GM19468 (cell line): Measurements from ENCODE around the gene L2HGDH.
"Not testable (repeated sequence)": the region's sequence is repeated elsewhere in the genome, so short reads cannot be mapped to it uniquely, and the experiment has no call there.

Experiments used
- ATAC-seq: cut with Tn5 transposase; IDR thresholded peaks from one replicate; pipeline ENCODE4 v1.9.1; 2021; ENCODE audit warnings: mild to moderate bottlenecking, moderate library complexity, moderate number of reproducible peaks; ENCODE audit not compliant: unreplicated experiment; ENCODE audit errors: extremely low read depth

L2HGDH gene

DNA sequence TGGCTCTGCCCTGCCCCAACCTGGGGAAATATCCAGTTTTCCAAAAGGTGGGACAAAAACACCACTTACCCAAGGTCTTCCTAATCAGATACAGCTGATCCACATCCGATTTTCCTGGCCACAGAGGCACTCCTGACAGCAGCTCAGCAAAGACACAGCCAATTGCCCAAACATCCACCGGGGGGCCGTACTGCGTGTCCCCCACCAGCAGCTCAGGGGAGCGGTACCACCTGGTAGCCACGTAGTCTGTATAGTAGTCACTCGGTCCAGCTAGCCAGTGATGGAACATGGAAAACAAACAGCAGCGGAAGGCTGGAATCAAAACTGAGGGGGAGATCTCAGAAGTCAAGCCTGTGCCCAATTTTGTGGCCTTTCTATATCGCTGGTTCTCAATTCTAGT lies 28.9 kb upstream of the L2HGDH start:
- ATAC-seq: no peak

DNA sequence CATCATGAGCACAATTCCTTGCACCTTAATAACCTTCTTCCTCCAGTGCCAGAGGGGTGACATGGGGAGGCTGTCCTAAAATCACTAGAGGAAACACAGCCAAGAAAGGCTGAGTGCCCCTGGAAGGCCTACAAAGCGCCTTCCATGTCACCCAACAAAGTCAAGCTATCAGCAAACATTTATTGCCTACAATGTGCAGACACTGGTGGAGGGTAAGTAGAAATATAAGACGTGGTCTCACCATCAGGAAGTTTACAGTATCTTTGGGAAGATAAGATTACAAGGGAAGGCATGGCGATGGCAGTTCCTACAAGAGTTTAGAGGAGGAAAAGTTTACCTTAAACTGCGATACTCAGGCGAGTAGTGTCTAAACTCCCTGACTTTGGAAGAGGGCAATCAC lies 28.0 kb upstream of the L2HGDH start:
- no peak for ATAC-seq

DNA sequence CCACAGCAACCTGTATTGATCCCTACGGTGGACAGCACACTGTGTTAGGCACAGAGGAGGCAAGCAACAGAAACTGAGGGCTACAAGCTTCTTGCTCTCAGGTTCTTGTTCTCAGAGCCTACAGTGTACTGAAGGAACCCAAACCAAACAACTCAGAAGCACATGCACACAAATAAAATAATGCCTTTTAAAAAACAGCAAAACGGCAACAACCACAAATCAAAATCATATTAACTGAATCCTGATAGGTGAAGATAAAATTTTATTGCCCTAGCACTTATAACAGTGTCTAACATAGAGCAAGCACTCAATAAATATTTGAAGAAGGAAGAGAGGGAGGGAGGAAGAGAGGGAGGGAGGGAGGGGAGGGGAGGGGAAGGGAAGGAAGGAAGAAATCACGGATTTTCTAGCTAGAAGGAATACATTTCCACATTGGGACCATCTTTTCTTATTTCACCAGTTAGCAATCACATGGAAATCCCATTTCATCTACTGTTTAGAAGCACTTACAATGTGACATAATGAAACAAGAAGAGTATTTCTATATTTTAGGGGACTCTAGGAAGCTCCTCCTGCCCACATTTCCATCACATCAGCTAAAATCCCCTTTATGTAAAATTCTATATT lies 27.3 kb upstream of the L2HGDH start:
- ATAC-seq: no peak

DNA sequence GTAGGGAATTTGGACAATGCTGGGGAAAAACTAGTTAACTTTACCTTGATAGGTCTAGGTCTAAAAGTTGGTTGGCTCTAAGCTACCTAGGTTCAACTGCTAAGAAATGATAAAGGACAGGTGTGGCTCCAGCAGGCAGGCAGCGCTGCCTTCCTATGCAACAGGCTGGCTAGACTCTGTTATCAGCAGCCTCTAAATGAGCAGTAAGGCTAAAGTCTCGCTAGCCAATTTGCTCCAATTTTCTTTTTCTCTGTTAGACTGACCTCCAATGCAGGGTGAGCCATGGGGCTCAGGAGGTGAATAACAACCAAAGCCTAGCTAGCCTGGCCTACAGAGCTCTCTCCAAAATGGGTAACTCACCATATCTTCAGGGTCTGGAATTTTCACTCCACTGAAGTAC lies 26.6 kb upstream of the L2HGDH start:
- ATAC-seq: no peak

DNA sequence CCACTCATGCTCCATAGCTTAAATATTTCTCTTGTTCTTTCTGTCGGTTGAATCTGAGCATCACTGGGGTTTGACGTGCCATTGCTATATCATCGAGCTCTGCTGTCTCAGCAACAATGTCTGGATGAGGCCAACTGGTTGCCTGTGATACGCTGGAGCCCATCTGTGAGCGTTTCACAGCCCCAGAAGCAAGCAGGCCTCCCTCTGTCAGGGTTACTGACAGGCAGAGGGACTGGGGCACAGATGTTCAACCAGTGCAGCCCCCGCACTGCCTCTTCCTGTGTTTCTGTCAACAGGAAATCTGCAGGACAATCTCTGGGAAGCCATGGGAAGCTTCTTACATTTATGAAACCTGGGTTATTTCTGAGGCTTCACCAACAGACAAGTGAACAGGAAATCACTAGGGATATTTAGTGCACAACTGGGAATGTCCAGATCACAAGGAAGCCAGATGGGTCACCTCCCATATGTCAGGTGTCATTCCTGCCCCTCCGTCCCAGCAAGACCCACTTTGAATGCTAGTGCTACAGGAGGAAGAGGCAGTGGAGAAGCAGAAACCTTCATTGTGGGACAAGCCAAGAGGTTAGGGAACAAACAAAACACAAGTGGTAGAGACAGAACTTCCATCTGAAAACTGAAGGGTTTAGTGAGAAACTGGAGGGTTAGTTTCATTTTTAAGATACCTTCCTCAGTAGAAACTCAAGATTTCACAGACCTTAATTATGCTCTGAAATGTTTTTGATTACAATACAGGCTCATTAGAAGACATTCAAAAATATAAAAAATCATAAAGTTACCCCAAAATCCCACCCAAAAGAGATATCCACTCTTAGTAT lies 24.2 kb upstream of the L2HGDH start:
- ATAC-seq: no peak

DNA sequence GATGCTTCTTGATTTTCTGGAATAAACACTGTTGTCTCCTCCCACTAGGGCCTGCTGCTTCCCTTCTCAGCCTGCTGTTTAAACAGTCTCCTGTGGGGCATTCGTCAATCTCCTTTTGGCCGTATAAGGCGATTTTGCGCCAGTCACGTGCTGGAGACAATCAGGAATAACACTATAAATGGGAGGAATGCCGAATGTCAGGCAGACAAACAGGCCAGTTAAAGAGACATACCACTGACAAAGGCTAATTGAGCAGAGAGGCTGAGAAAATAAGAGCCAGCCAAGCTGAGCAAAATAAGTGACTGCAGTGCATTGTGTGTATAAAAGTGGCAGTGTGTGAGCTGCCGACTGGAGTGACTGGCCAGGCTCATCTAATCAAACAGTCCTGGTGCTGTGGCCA lies 23.4 kb upstream of the L2HGDH start:
- ATAC-seq: no peak

DNA sequence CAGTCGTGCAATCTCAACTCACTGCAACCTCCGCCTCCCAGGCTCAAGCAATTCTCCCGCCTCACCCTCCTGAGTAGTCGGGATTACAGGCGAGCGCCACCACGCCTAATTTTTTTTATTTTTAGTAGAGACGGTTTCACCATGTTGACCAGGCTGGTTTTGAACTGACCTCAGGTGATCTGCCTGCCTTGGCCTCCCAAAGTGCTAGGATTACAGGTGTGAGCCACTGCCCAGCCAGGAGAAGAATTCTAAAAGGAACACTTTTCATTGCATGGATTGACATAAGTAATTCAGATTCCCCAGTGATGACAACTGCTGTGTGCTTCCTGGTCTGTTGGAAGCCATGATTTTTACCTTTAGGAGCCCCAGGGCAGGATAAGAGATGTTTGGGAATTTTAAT lies 22.2 kb upstream of the L2HGDH start:
- no peak for ATAC-seq

DNA sequence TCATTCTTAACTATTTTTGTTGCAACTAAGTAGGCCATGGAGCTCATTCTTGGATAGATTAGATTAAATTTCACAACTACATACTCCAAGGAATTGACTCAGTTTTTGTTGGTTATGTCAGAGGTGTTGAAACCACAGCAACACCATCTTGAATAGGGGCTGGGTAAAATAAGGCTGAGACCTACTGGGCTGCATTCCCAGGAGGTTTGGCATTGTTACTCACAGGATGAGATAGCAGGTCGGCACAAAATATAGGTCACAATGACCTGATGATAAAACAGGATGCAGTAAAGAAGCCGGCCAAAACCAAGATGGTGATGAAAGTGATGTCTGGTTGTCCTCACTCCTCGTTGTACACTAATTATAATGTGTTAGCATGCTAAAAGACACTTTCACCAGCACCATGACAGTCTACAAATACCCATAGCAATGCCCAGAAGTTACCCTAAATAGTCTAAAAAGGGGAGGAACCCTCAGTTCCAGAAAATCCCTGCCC lies 21.0 kb upstream of the L2HGDH start:
- no peak for ATAC-seq

DNA sequence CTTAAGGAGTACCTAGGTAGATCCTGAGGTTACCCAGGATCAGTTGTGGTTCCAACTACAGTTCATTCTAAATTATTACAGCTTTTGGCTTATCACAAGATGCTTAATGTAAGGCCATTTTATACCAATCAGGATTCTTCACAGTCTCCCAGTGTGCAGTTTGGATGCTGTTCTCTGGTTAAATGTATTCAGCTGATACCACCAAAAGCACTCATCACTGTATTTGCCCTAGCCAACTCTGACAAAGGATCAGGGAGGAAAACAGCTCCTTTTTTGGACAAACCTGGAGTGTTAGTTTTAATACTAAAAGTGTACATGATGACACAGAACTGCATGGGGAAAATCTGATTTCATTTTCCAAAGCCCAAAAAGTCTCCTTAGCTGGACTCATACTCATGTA lies 19.6 kb upstream of the L2HGDH start:
- no peak for ATAC-seq

DNA sequence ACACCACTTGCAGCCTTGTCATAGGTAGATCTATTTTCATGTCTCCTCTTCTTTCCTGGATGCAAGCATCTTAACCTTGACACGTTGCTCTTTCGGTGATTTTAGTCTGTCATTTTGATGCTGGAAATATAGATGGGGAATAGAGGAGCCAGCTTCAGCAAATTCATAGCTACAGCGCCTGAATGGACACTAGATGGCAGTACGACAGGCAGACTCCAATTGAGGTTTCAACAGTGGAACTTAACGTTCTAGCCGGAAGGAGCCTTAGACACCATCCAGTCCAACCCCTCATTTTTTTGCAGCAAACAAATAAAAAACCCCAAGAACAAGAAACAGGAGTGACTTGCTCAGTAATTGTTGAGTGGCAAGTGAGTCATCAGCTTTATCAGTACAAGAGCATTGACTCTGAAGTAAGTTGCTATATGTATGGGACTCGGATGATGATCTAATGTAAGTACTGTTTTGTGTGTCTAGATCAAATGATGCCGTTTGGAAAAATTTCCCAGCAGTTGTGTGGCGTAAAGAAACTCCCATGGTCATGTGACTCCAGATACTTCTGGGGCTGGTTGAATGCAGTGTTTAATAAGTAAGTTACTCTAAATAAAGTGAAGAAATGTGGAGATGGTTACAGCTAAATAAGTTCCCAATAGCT lies 9.1 kb upstream of the L2HGDH start:
- ATAC-seq: peak; percentile 72

DNA sequence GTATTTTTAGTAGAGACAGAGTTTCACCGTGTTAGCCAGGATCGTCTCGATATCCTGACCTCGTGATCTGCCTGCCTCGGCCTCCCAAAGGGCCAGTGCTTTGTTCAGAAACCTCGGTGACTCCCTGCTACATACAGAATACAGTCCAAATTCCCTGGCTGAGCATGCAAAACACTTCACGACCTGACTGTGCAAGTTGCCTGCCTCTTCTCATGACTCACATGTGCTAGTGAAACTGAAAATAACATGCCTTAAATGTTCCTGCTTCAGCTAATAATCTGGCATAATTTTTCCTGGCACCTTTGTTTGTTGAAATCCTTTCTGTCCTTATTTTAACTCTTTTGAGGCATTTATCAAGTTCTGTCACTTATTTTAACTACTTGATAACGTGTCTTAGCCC lies 8.3 kb upstream of the L2HGDH start:
- ATAC-seq: no peak

DNA sequence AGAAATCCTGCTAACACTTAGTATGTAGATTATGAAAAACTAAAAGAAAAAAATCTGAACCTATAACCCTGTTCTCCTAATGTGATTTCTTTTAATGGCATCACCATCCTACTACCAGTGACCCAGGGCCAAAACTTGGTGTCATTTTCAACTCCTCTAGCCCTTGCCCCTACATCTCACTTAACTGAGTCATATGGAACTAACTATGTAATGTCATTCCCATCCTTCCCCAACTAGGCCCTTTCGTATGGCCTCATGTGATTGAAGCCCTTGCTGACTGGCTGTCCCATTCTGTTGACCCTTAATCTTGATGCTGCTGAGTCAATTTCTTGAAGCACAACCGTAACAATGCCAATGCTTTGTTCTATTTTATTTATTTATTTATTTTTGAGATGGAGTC lies 7.7 kb upstream of the L2HGDH start:
- no peak for ATAC-seq

DNA sequence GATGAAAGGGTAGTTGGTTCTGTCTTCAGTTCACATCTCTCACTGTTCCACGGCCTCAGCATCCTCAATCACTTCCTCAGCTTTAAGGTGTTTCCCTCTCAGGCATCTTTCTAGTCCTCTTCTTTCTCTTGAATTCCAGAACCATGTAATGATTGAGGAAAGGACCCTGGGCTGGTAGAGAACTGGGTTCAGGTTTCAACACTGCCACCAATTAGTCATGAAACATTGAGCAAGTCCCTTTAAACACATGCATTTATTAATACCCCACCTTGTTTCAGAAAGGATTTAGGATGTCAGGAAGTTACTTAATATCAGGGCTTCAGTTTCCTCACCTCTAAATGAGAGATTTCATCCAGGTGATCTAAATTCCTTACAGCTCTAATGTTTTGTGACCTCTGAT lies 7.3 kb upstream of the L2HGDH start:
- ATAC-seq: no peak

DNA sequence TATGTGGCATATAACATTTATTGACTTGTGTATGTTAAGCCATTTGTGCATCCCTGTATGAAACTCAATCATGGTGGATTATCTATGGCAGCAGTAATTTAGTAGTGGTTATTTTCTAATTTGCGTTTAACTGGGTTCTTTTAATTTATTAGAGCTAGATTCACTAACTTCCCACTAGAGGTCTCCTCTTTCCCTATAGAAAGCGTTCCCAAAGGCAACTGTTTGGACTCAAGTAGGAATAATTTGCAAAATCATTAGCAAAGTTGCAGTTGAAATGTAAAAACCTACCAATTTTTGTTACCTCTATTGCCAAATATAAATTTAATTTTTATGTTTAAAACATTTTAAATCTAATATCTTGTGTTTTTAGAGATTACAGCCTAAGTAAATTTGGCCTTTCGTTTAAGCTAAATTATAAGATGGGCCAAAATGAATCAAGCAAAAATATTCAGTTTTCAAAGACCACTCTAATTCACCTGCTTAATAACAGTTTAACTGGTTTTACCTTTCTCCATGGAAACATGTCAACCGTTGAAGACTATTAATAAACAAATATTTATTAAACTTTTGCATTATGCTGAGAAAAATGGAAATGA lies 6.1 kb upstream of the L2HGDH start:
- ATAC-seq: no peak

DNA sequence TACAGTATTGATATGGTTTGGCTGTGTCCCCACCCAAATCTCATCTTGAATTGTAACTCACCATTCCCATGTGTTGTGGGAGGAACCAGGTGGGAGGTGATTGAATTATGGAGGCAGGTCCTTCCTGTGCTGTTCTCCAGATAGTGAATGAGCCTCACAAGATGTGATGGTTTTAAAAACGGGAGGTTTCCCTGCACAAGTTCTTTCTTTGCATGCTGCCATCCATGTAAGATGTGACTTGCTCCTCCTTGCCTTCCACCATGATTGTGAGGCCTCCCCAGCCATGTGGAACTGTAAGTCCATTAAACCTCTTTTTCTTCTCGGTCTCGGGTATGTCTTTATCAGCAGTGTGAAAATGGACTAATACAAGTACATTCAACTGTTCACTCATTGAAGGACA lies 2.1 kb upstream of the L2HGDH start:
- not testable (repeated sequence) for ATAC-seq

DNA sequence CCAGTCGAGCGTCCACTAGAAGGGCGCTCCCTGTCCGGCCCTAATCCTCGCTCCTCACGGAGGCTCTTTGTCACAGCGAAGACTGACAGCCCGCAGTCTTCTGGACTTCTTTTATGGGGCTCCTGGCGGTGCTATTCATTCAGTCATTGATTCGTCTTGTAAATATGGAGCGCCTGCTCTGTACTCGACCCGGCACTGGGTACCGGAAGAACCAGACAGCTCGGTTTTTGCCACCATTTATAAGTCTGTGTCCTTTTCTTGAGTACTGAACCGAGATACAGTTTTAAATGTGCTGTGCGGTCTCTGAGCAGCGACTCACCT lies 665 bp upstream of the L2HGDH start:
- no peak for ATAC-seq

DNA sequence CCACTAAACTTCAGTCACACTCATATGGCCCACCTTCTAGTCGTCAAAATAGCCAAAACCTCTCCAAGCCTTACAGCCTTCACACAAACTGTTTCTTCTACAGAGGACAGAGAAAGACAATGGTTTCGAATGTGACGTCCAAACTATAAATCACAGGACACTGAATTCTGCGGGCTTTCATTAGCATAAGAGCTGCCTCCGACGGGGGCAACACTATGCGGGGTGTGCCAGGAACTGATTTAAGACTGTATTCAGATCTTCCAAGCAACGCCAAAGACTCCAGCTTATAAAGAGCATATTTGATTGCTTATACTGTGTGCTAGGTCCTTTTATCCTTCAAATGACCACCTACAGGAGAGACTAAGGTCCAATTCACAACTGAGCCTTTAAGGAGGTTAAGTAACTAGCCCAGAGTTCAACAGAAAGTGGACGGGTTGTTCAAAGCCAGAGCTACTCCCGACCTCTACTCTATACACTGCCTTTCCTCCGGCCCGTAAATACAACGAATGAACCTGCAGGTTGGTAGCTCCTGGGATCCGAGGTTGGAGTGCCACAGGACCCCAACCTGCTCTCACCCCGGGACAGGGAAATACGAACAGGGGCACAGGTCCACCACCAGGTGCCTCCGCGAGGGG lies 575 bp downstream of the L2HGDH start:
- no peak for ATAC-seq

DNA sequence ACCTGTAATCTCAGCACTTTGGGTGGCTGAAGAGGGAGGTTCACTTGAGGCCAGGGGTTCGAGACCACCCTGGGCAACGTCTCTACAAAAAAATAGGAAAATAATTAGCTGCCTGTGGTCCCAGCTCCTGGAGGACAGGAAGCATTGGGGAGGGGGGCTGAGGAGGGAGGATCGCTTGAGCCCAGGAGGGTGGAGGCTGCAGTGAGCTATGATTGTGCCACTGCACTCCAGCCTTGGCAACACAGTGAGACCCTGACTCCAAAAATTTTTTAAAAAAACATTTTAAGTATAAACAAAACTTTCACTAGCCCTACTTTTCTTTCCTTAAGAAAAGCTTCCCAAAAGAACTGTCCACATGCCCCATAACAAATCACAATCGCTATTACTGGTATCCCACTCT lies 1.6 kb downstream of the L2HGDH start:
- no peak for ATAC-seq

DNA sequence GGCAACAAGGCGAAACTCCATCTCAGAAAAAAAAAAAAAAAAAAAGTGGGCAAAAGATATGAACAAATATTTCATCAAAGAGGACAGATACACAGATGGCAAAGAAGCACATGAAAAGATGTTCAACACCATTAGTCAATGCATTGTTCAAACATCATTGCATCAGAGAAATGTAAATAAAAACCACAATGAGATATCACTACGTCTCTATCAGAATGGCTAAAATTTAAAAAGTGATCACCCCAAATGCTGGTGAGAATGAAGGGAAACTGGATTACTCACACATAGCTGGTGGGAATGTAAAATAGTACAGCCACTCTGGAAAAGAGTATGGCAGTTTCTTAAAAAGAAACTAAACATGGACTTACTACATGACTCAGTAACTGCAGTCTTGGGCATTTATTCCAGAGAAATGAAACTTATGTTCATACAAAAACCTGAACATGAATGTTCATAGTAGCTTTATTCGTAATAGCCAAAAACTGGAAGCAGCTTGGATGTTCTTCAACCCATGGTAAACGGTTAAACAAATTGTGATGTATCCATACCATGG lies 3.6 kb downstream of the L2HGDH start:
- no peak for ATAC-seq

DNA sequence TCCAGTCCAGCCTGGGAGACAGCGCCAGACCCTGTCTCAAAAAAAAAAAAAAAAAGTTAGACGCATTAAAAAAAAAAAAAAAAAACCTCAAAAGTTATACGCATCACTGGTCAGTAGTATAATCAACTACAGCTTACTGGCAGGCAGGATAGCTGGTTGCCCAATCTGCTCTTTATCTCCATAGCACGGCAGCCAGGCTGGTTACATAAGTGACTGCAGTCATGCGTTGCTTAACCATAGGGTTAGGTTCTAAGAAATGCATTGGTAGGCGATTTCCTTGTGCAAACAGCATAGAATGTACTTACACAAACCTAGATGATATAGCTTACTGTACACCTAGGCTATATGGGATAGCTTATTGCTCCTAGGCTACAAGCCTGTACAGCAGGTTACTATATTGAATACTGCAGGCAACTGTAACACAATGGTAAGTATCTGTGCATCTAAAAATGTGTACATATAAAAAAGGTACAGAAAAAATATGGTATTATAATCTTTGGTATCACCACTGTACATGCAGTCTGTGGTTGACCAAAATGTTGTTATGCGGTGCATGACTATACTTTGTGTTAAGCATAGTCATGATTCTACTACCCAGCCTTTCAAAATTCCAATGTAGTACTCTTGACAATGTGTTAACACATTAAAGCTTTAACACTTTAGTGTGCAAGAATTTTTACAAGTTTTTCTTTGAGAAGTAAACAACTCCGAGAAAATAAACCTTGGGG lies 8.1 kb downstream of the L2HGDH start:
- ATAC-seq: no peak
